Measurements from ENCODE around the gene SLC35E2B.

The SLC35E2B gene

GRCh38 chr1:1624443-1625403 is 67.9 kb downstream of the SLC35E2B start:
- no peak for DNase-seq (ENCODE audit: low read depth)
- in situ Hi-C loops (cut with HindIII; ENCODE audit: low sequenced_read_pairs) = no loop called here
- TF ChIP-seq, protein P1, sequence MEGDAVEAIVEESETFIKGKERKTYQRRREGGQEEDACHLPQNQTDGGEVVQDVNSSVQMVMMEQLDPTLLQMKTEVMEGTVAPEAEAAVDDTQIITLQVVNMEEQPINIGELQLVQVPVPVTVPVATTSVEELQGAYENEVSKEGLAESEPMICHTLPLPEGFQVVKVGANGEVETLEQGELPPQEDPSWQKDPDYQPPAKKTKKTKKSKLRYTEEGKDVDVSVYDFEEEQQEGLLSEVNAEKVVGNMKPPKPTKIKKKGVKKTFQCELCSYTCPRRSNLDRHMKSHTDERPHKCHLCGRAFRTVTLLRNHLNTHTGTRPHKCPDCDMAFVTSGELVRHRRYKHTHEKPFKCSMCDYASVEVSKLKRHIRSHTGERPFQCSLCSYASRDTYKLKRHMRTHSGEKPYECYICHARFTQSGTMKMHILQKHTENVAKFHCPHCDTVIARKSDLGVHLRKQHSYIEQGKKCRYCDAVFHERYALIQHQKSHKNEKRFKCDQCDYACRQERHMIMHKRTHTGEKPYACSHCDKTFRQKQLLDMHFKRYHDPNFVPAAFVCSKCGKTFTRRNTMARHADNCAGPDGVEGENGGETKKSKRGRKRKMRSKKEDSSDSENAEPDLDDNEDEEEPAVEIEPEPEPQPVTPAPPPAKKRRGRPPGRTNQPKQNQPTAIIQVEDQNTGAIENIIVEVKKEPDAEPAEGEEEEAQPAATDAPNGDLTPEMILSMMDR (IDR thresholded peaks at IDR 0.05; ENCODE audit: low read depth, low read length, missing control alignments) = no peak
- no peak overlapping the region for H3K4me3 ChIP-seq (ENCODE audit: low read depth, low read length)

GRCh38 chr1:1623631-1624442 is 68.8 kb downstream of the SLC35E2B start:
- no peak for DNase-seq (ENCODE audit: low read depth)
- H3K4me3 ChIP-seq (ENCODE audit: low read depth, low read length) = no peak overlapping the region
- TF ChIP-seq, protein P1 (IDR thresholded peaks at IDR 0.05; ENCODE audit: low read depth, low read length, missing control alignments) = no peak
- in situ Hi-C loops (cut with HindIII; ENCODE audit: low sequenced_read_pairs) = no loop called here

DNA sequence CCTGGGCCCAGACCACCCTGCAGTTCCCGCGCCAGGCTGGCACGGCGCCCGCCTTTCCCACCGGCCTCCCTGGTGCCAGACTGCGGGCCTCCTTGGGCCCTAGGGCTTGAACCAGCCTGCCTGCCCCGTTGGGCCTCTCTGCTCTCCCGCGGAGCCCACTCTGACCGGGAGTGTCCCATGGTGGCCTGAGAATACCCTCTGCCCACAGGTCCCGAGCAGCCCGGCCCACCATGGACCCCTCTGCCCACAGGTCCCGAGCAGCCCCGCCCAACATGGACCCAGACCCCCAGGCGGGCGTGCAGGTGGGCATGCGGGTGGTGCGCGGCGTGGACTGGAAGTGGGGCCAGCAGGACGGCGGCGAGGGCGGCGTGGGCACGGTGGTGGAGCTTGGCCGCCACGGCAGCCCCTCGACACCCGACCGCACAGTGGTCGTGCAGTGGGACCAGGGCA is 69.4 kb downstream of the SLC35E2B start:
- TF ChIP-seq, protein P1 (IDR thresholded peaks at IDR 0.05; ENCODE audit: low read depth, low read length, missing control alignments) = no peak
- H3K4me3 ChIP-seq (ENCODE audit: low read depth, low read length) = no peak overlapping the region
- in situ Hi-C loops (cut with HindIII; ENCODE audit: low sequenced_read_pairs) = no loop called here
- no peak for DNase-seq (ENCODE audit: low read depth)

- in situ Hi-C loops (cut with HindIII; ENCODE audit: low sequenced_read_pairs) = no loop called here
- TF ChIP-seq, protein P1 (IDR thresholded peaks at IDR 0.05; ENCODE audit: low read depth, low read length, missing control alignments) = no peak
- no peak for DNase-seq (ENCODE audit: low read depth)
- no peak overlapping the region for H3K4me3 ChIP-seq (ENCODE audit: low read depth, low read length)
Observed at GRCh38 chr1:1622788-1623094, 69.9 kb downstream of the SLC35E2B start.

DNA sequence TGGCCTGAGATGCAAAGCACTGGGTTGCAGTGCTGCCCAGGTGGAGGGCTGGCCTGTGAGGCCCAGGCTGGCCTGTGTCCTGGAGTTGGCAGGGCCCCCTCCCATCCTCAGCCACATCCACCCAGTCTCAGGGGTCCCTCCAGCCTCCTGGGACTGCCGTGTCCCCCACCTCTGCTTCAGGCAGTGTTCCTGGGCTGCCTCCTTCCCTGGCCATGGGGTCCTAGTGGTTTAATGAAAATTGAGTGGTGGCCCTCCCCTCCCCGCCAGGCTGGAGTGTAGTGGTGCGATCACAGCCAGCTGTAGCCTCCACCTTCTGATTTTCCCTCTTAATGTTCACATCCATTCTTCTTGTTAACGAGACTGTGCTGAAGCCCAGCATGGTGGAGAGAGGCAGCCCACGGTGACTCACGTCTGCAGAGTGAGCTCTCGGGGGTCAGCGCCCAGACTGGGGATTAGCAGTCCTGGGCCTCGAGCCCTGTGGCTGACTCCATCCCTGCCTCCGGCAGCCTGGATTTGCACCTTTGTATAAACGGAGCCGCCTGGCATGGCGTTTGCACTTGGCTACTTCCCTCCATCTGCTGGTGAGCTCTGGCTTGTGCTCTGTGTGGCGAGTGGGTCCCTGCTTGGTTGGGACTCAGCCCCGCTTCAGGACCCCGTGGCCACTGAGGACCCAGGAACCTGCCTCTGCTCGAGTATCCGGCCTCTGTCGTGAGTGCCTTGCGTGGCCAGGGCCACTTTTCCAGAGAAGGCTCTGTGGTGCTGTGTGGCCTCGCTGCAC is 70.4 kb downstream of the SLC35E2B start:
- in situ Hi-C loops (cut with HindIII; ENCODE audit: low sequenced_read_pairs) = no loop called here
- TF ChIP-seq, protein P1 (IDR thresholded peaks at IDR 0.05; ENCODE audit: low read depth, low read length, missing control alignments) = no peak
- DNase-seq (ENCODE audit: low read depth) = peak; percentile 32
- H3K4me3 ChIP-seq (ENCODE audit: low read depth, low read length) = no peak overlapping the region
